NOMO-1 (cell line): ENCODE data around the gene MORN4.

ENCODE experiments used
- DNase-seq, 2 experiments: peaks; one replicate each; lab custom pipeline; 2025; ENCODE audit not compliant: unreplicated experiment in 2 of 2; lab: John Stamatoyannopoulos, UW

Gene MORN4

GRCh38 chr10:97575127-97575668 is 58.1 kb downstream of the MORN4 start:
- no peak for DNase-seq

GRCh38 chr10:97574374-97575126 is 58.8 kb downstream of the MORN4 start:
- no peak for DNase-seq

DNA sequence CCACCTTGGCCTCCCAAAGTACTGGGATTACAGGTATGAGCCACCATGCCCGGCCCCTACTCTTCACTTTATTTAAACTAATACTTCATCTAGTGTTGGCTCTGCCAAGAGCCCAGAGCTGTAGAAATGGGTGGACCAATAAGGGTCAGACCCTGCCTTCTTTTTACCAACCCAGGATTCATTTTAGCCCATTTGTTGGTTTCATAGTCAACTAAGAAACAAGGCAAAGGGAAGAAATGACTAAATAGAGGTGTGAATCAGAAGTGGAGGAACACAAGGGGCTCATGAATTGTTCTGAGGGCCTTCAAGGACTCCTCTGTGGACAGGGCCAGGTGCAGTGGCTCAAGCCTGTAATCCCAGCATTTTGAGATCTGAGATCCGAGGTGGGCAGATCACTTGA is 59.6 kb downstream of the MORN4 start:
- DNase-seq = no peak

DNA sequence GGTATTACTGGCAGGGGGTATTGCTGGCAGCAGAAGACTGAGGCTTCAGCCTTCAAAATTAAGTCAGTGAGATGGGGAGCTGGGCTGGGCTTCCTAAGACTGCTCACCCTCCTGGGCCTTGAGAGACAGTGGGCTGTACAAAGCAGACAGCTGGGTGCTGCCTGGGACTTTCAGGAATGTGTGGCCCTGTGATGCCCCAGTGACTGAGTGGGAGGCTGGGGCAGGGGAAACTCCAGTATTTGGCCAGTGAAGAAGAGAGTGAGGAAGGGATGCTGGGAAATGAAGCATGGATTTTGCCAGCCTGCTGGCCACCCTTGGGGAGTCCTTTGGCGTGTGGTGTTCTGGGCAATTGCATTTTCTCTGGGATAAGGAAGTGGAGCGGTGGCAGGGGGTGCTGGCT is 60.3 kb downstream of the MORN4 start:
- DNase-seq = no peak

- DNase-seq = peak; percentile 70
Measured at GRCh38 chr10:97572214-97572989, 60.9 kb downstream of the MORN4 start, which contains the start of gene ANKRD2. ANKRD2 (plus strand) TSS chr10:97572779; CDS start chr10:97572789, 10 bp downstream.

GRCh38 chr10:97571622-97572021 is 61.7 kb downstream of the MORN4 start:
- no peak for DNase-seq

DNA sequence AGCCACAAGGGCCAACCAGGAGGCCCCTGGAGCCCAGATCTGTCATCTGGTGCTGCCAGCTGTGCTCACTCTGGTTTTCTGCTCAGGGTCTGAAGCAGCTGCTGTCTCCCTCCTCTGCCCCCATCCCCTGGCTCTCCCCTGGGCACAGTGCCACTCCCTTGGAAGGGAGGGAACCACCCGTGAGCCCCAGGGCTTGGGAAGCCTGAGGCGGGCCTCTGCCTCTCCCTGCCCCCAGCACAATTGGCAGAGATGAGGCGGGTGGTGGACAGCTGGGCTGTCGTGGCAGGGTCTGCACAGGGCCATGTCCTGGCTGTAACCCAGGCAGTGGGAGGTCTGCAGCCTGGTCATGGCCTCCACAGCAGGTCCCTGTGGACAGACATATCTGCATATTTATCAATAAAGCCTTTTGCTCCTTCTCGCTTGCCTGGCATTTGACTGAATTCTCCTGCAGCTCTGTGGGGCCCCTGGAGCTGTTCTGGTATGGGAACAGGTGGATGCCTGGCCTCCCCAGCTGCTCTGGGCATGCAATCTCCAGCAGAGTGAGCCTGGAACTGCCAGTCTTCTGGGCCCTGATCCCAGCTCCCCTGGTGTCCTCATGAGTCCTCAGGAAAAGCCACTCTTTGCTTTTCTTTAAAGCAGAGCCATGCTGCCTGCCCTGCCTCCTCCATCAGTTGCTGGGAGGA is 62.4 kb downstream of the MORN4 start:
- no peak for DNase-seq

- no peak for DNase-seq
Measured at GRCh38 chr10:97570146-97570788, 63.0 kb downstream of the MORN4 start.

- DNase-seq = no peak
Measured at GRCh38 chr10:97567891-97568290, 65.4 kb downstream of the MORN4 start.

- no peak for DNase-seq
Measured at GRCh38 chr10:97566336-97566996, 66.8 kb downstream of the MORN4 start.

DNA sequence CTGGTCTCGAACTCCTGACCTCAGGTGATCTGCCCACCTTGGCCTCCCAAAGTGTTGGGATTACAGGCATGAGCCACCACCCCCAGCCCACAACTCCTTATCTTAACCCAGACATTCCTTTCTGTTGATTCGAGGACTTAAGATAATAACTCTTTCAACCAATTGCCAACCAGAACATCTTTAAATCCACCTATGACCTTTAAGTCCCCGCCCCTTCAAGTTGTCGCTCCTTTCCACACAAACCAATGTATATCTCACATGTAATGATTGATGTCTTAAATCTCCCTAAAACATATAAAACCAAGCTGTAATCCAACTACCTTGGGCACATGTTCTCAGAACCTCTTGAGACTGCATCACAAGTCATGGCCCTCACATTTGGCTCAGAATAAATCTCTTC is 68.5 kb downstream of the MORN4 start:
- DNase-seq = no peak
